DMS79 treated with DMSO at 0.1 percent for 48 hours (cell line): ENCODE results near the gene ZAP70.
"Not testable (repeated sequence)": the region's sequence is repeated elsewhere in the genome, so short reads cannot be mapped to it uniquely, and the experiment has no call there.

ENCODE experiments used
- DNase-seq: peaks from one replicate; lab custom pipeline; 2025; lab: John Stamatoyannopoulos, UW

ZAP70 gene

GRCh38 chr2:97698530-97698929 is 14.8 kb upstream of the ZAP70 start:
- DNase-seq = no peak

DNA sequence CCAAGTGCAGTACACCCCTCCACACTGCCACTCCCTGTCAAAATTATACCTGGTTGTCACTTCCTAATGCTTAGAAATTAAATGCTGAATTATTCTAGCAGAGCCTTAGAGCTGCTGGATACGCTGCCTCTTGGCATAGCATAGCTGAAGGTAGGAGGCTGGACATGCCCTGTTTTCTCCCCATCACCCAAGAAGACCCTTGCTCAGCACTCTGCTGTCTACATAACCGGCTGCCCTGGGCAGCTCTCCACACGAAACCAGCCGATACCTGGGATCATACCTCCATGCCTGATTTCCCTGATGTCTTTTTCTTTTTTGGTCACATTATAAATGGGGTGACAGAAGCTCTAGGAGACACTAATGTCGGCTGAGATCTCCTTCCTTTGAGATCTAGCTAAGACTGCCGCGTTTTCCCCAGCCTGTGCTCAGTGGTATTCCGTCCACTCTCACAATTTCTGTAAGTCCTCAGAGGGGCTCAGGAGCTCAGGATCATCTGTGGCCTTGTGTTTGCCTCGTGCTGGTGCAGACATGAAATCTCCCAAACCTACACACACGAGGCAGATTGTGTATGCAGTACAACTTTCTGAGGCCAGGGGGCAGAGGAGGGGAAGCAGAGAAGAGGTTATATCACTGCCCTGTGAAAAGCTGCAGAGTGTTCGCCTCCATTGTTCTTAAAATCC is 13.5 kb upstream of the ZAP70 start:
- DNase-seq = peak; percentile 38

GRCh38 chr2:97701186-97701585 is 12.2 kb upstream of the ZAP70 start:
- DNase-seq = no peak

DNA sequence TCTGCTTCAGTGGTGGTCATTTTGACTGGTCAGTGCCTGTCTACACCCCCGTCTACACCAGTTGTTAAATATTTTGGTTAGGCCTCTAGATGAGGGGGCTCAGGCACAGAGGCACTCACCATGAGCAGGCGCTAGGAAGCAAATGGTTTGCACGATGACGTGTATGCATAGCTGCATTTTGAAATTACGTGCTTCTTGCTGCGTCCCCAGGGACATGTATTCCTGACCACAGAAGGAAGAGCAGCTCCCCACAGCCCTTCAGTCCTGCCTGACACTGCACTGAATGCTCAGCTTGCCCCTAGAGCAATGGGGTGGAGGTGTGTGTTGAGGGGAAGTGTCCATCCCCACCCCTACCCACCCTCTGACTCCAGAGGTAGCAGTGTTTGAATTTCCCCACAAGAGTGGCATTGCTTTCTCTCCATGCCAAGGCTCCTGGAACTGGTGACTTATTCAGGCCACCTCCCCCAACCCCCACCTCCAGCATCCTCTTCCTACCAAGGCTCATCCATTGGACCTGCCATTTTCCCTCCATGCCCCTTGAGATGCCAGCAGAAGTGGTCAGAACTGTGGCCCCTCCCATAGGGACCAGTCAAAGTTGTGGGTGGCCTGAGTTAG is 11.4 kb upstream of the ZAP70 start:
- DNase-seq = no peak

GRCh38 chr2:97702731-97703470 is 10.5 kb upstream of the ZAP70 start:
- no peak for DNase-seq

DNA sequence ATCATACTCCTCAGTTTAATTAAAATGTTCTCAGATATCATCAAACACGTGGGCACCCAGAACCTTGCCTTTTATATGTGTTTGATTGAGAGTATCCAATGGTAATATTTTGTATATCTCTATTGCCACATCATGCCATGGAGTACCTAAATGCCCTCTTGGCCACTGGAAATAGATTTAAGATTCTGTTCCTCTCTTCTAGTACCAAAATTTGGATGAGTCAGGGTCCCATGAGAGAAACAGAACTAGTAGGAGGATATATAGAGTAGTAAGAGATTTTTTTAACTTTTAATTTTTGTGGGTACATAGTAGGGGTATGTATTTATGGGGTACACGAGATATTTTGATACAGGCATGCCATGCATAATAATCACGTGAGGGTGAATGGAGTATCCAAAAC is 9.6 kb upstream of the ZAP70 start:
- DNase-seq = no peak

- DNase-seq = no peak
Observed at GRCh38 chr2:97704989-97705388, 8.4 kb upstream of the ZAP70 start.

- DNase-seq = no peak
Observed at GRCh38 chr2:97706112-97706511, 7.3 kb upstream of the ZAP70 start.

DNA sequence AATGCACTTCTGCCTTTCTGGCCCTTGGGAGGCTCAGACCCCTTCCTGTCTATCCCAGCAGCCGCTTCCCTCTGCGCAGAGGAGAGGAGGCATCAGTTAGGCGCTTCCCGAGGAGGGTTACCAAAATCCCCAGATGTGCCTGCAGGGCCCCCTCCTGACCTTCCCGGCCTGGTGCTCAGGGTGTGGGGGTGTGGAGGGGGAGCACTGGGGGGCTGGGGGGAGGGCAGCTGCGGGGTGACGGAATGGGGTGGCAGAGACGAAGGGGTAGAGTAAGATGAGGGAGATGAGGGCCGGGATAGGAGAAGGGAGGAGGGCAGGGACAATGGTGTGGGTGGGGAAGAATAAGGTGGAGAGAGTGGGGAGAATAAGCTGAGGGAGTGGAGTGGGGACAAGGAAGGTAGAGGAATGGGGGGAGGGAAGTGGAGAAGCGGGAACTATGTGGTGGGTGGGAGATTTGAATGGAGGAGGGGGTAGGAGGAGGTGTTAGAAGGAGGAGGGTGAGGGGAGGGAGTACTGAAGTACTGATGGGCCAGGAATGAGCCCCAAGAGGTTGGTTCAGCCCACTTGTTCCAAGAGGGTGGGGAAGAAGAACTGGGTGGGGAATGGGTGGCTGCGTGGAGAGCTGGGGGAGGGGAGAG is 6.5 kb upstream of the ZAP70 start:
- no peak for DNase-seq

- no peak for DNase-seq
Observed at GRCh38 chr2:97707362-97708047, 5.9 kb upstream of the ZAP70 start.

DNA sequence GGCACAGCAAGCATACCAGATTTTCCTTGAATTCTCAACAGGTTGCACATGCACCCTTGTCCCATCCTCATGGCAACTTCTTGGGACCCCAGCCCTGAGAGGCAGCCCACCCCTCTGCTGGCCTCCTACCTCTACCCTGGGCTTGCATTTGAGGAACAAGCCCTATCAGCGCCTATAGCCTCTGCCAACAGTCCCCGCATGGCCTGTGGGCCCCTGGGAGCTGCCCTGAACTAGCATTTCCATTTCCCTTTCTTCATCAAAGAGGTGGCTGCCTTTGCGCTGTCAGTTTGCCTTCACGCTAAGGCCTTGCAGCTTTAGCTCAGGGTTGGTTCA is 5.4 kb upstream of the ZAP70 start:
- DNase-seq = no peak

DNA sequence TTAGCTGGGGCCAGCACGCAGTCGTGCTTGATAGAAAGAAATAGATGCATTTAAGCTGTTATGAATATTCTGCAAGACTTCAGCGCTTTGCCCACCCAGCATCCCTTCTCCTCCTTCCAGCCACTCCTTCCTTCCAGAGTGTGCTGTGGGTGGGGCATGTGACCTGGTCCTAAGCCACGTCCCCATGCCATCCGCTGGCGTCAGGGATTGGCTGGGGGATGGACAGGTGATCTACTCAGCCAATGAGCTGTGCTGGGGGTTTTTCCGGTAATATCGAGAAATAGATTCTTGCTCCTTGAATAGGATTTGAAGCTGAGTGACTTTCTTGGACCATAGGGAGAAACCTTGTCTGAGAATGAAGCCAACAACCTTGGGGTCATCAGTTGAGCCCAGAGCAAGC is 4.8 kb upstream of the ZAP70 start:
- DNase-seq = no peak

- no peak for DNase-seq
Observed at GRCh38 chr2:97711394-97711711, 2.0 kb upstream of the ZAP70 start.

DNA sequence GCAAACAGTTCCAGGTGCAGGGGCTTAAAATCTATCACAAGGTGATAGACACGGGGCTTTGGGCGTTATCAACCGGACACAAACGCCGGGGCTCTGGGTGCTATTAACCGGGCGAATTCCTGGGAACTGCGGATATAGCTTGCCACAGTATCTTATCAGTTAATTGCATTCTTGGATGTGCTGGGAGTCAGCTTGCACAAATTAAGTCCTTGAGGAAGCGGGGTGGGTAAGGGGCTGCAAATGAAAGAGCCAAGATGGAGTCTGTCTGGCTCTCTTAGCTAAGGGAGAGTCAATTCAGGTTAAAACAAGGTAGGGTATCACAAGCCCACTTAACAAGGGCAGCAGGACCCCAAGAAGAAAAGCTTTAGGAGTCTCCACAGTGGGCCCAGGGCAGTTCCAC is 1.2 kb upstream of the ZAP70 start:
- DNase-seq = not testable (repeated sequence)

DNA sequence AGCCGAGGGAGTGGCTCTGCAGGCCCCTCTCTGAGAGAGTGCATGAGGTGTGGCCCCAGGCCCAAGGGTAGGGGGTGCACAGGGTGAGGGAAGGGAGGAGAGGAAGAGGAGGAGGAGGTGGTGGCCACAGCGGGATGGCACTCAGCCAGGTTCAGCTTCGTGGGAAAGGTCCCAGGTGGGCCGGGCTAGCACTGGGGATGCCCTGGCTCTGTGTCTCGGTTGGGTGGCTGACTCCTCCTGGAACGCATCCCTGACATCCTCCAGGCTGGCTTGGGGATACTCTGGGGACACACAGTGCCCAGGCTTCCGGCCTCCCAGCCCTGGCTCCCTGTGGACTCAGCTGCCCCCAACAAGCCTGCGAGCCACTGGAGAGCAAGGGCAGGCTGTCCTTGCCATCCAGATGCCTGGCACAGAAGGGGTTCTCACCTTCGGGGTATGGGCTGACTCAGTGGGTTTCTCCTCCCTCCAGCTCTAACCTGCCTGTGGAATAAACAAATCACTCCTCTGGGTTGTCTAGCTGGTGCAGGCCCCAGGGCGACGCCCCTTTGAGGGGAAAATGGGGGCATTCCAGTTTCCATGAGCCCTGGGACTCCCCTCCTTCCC is 582 bp upstream of the ZAP70 start:
- DNase-seq = no peak

GRCh38 chr2:97714084-97714949 is 941 bp downstream of the ZAP70 start:
- no peak for DNase-seq

GRCh38 chr2:97714950-97715652 is 1.7 kb downstream of the ZAP70 start:
- DNase-seq = no peak

DNA sequence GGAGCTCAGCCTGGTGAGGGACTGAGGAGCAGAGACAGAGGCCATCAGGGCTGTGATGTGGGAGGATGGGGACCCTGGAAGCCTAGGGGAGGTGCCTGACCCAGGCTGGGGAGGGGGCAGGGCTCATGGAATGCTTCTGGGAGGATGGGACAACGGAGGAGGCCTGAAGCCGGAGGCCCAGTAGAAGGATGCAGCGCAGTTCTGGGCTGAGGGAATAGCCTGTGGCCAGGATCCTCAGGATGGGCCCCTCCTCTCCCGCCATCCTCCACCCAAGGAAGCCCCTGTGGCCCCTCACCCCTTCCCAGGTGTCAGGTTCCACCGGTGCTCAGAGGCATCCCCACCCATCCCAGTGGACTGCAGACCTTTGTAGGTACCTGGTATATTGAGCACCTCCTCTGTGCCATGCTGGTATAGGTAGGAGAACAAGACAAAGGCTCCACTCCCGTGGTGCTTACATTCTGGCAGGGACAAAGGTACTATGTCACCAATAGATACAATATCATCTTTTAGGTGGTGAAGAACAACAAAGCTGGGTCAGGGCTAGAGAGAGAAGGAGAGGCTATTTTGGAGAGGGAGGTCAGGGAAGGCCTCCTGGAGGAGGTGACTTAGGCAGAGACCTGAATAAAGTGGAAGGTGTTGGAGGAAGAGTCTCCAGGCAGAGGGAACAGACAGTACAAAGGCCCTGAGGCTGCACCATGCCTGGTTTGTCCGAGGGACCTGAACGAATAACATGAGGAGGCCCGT is 2.7 kb downstream of the ZAP70 start:
- DNase-seq = no peak

DNA sequence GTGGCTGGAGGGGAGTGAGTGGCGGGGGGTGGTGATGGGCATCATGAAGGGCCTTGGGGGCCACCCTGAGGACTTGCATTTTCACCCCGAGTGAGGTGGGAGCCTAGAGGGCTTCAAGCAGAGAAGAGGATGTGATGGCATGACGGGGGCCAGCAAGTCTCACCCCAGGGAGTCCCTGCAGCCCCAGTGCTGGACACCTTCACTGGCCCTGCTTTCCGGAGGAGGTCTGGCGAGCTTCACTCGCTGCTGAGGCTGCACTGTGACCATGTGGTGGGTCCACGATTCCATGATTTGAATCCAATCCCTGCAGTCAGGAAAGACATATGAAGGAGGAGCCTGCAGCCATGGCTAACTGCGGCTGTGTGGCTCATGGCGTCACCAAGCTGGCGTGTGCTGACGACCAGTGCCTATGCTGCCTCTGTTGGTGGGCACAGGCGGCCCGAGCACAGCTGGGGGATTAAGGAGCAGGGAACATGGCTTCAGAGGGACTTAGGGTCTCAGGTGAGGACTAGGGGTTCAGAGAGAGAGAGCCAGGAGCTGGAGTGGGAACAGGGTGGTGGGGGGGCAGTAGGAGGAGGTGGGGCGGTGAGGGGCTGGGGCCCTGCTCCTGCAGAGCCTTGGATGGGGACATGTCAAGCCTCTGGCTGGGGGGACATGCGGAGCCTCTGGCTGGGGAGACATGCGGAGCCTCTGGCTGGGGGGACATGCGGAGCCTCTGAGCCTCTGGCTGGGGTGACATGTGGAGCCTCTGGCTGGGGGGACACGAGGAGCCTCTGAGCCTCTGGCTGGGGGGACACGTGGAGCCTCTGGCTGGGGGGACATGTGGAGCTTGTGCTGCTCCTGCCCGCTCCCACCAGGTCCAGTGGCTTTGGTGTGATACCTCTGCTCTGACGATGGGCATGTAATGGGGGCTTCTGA is 3.6 kb downstream of the ZAP70 start:
- no peak for DNase-seq
